GM13976 (cell line): ENCODE measurements around the gene RPH3AL.
"Not testable (repeated sequence)": the region's sequence is repeated elsewhere in the genome, so short reads cannot be mapped to it uniquely, and the experiment has no call there.

Source experiments
- DNase-seq: peaks from one replicate; pipeline ENCODE4 v3.0.0; 2012; ENCODE audit warnings: low spot score
- CTCF ChIP-seq: IDR thresholded peaks from 2 replicates; pipeline ENCODE4 v1.5.1; 2012; ENCODE audit warnings: borderline replicate concordance, mild to moderate bottlenecking; ENCODE audit not compliant: insufficient read depth; ENCODE audit errors: extremely low read depth, missing control alignments, control extremely low read depth
- in situ Hi-C: fragments of 300-500 bp; cut with MboI; formaldehyde crosslinking; loops from one replicate; pipeline ENCODE4 v1.12.0; 2022; ENCODE audit warnings: low sequenced_read_pairs, mixed read lengths, inconsistent platforms; ENCODE audit not compliant: unreplicated experiment

RPH3AL gene

GRCh38 chr17:278055-278675 lies 74.4 kb downstream of the RPH3AL start:
- TF ChIP-seq CTCF, result no peak
- no peak for DNase-seq
- in situ Hi-C loops, result no loop called here

- no peak for DNase-seq
- TF ChIP-seq CTCF, result no peak
- in situ Hi-C loops, result no loop called here
Observed at GRCh38 chr17:274902-275301, 77.7 kb downstream of the RPH3AL start.

- in situ Hi-C loops, result no loop called here
- TF ChIP-seq CTCF, result no peak
- DNase-seq, result no peak
Observed at GRCh38 chr17:273981-274832, 78.4 kb downstream of the RPH3AL start.

GRCh38 chr17:272856-273255 lies 79.8 kb downstream of the RPH3AL start:
- DNase-seq, in situ Hi-C loops: not testable (repeated sequence)

- in situ Hi-C loops, DNase-seq: not testable (repeated sequence)
Observed at GRCh38 chr17:271928-272623, 80.5 kb downstream of the RPH3AL start.

GRCh38 chr17:269616-270514 lies 82.7 kb downstream of the RPH3AL start:
- in situ Hi-C loops, result no loop called here
- no peak for DNase-seq
- TF ChIP-seq CTCF, result no peak
